Measurements from ENCODE around the gene PLAGL2. TPM values are rescaled to one million over a fixed set of nuclear protein-coding genes. Genes with fewer than 3 reads are reported as not detected.
"Not testable (repeated sequence)": the region's sequence is repeated elsewhere in the genome, so short reads cannot be mapped to it uniquely, and the experiment has no call there.

PLAGL2 gene
- total and polyA plus RNA-seq, 2 donors from 2014 or later, result 3.8 to 9.2 TPM

DNA sequence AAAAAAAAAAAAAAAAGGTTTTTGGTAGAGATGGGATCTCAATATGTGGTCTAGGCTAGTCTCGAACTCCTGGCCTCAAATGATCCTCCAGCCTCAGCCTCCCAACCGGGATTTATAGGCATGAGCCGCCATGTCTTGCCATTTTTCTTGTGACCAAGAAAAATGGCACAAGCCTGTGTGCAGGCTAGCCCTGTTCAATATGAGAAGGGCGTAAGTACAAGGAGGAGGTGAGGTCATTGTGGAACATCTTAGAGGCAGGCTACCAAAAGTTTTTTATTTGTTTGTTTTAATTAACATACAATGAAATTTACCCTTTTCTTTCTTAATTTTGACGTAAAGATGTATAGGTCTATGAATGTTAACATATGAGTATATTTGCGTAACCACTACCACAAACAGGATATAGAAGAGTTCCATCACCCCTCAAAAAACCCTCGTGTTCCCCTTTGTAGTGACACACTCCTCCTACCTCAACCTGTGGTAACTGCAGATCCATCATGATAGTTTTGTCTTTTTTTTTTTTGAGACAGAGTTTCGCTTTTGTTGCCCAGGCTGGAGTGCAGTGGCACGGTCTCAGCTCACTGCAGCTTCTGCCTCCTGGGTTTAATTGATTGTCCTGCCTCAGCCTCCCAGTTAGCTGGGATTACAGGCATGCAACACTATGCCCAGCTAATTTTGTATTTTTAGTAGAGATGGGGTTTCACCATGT lies 41.6 kb upstream of the PLAGL2 start:
- TF ChIP-seq, protein P1, sequence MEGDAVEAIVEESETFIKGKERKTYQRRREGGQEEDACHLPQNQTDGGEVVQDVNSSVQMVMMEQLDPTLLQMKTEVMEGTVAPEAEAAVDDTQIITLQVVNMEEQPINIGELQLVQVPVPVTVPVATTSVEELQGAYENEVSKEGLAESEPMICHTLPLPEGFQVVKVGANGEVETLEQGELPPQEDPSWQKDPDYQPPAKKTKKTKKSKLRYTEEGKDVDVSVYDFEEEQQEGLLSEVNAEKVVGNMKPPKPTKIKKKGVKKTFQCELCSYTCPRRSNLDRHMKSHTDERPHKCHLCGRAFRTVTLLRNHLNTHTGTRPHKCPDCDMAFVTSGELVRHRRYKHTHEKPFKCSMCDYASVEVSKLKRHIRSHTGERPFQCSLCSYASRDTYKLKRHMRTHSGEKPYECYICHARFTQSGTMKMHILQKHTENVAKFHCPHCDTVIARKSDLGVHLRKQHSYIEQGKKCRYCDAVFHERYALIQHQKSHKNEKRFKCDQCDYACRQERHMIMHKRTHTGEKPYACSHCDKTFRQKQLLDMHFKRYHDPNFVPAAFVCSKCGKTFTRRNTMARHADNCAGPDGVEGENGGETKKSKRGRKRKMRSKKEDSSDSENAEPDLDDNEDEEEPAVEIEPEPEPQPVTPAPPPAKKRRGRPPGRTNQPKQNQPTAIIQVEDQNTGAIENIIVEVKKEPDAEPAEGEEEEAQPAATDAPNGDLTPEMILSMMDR (IDR thresholded peaks at IDR 0.05; ENCODE audit: borderline replicate concordance, extremely low read depth, insufficient read depth), result no peak
- Histone ChIP-seq H3K9me3 (ENCODE audit: control insufficient read depth in 2 of 3, insufficient read depth in 1 of 3, low read length in 3 of 3) (no peaks in the 10 kb centered on the region), H3K27ac (ENCODE audit: low read depth in 2 of 2, low read length in 2 of 2) (no peak overlapping the region), H3K4me3 (ENCODE audit: low read length in 3 of 3) (no peak overlapping the region), H3K27me3 (ENCODE audit: control insufficient read depth, insufficient read depth, low read length) (no peaks in the 10 kb centered on the region), H3K9ac (ENCODE audit: low read length in 3 of 3) (no peak overlapping the region), H3K36me3 (ENCODE audit: control insufficient read depth in 2 of 3, insufficient read depth in 3 of 3, low read length in 3 of 3) (no peaks in the 10 kb centered on the region), H3K4me1 (ENCODE audit: control insufficient read depth in 2 of 3, insufficient read depth in 2 of 3, low read depth in 1 of 3, low read length in 3 of 3) (no peaks in the 10 kb centered on the region)
- no peak for FAIRE-seq
- no peak for DNase-seq
- intact Hi-C loops (cut with DNase I), result no loop called here

DNA sequence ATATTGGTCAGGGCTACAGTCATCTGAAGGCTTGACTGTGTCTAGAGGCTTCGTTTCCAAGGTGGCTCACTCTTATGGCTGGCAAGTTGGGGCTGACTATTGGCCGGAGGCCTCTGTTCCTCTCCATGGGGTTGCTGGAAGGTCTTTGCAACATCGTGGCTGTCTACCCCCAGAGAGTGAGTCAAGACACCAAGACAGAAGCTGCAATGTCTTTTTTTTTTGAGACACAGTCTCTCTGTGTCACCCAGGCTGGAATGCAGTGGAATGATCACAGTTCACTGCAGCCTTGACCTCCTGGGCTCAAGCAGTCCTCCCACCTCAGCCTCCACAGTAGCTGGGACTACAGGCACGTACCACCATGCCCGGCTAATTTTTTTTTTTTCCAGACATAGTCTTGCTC lies 40.5 kb upstream of the PLAGL2 start:
- intact Hi-C loops (cut with DNase I), result no loop called here
- FAIRE-seq, result no peak
- TF ChIP-seq, protein P1 (IDR thresholded peaks at IDR 0.05; ENCODE audit: borderline replicate concordance, extremely low read depth, insufficient read depth), result no peak

DNA sequence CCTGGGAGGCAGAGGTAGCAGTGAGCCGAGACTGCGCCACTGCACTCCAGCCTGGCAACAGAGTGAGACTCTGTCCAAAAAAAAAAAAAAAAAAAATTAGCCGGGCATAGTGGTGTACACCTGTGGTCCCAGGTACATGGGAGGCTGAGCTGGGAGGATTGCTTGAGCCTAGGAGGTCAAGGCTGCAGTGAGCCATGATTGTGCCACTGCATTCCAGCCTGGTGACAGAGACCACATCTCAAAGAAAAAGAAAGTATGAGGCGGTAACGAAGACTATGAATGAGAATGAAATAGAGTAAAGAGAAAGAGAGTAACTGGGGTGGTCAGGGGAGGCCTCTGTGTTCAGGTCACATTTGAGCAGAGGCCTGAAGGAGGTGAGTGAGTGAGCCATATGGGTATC lies 38.7 kb upstream of the PLAGL2 start:
- H3K9me3 ChIP-seq (ENCODE audit: control insufficient read depth in 2 of 3, insufficient read depth in 1 of 3, low read length in 3 of 3); H3K4me1 ChIP-seq (ENCODE audit: control insufficient read depth in 2 of 3, insufficient read depth in 2 of 3, low read depth in 1 of 3, low read length in 3 of 3); intact Hi-C loops (cut with DNase I); H3K27ac ChIP-seq (ENCODE audit: low read depth in 2 of 2, low read length in 2 of 2); H3K4me3 ChIP-seq (ENCODE audit: low read length in 3 of 3); DNase-seq; H3K9ac ChIP-seq (ENCODE audit: low read length in 3 of 3); H3K36me3 ChIP-seq (ENCODE audit: control insufficient read depth in 2 of 3, insufficient read depth in 3 of 3, low read length in 3 of 3); H3K27me3 ChIP-seq (ENCODE audit: control insufficient read depth, insufficient read depth, low read length); FAIRE-seq: not testable (repeated sequence)

More for the DNA sequence above, 40.5 kb upstream of the PLAGL2 start:
- H3K4me3 ChIP-seq (ENCODE audit: low read length in 3 of 3), result no peak overlapping the region
- no peak overlapping the region for H3K27ac ChIP-seq (ENCODE audit: low read depth in 2 of 2, low read length in 2 of 2)
- DNase-seq, result peak in 1 of 5 donors; percentile 6
- H3K9ac ChIP-seq (ENCODE audit: low read length in 3 of 3), result no peak overlapping the region
- H3K27me3 ChIP-seq (ENCODE audit: control insufficient read depth, insufficient read depth, low read length), result no peaks in the 10 kb centered on the region
- no peaks in the 10 kb centered on the region for H3K9me3 ChIP-seq (ENCODE audit: control insufficient read depth in 2 of 3, insufficient read depth in 1 of 3, low read length in 3 of 3)
- H3K4me1 ChIP-seq (ENCODE audit: control insufficient read depth in 2 of 3, insufficient read depth in 2 of 3, low read depth in 1 of 3, low read length in 3 of 3), result no peaks in the 10 kb centered on the region
- H3K36me3 ChIP-seq (ENCODE audit: control insufficient read depth in 2 of 3, insufficient read depth in 3 of 3, low read length in 3 of 3), result no peaks in the 10 kb centered on the region

DNA sequence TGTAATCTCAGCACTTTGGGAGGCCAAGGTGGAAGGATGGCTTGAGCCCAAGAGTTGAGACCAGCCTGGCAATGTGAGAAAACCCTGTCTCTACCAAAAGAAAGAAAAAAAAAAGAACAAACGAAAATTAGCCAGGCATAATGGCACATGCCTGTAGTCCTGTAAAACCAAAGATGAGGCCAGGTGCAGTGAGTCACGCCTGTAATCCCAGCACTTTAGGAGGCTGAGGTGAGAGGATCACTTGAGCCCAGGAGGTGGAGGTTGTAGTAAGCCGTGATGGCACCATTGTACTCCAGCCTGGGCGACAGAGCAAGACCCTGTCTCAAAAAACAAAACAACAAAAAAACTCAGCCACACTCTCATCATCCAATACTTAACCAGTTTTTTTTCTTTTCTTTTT lies 37.4 kb upstream of the PLAGL2 start:
- intact Hi-C loops (cut with DNase I), result no loop called here
- Histone ChIP-seq H3K36me3 (ENCODE audit: control insufficient read depth in 2 of 3, insufficient read depth in 3 of 3, low read length in 3 of 3) (no peaks in the 10 kb centered on the region), H3K9me3 (ENCODE audit: control insufficient read depth in 2 of 3, insufficient read depth in 1 of 3, low read length in 3 of 3) (no peaks in the 10 kb centered on the region), H3K4me3 (ENCODE audit: low read length in 3 of 3) (no peak overlapping the region), H3K27ac (ENCODE audit: low read depth in 2 of 2, low read length in 2 of 2) (no peak overlapping the region), H3K27me3 (ENCODE audit: control insufficient read depth, insufficient read depth, low read length) (no peaks in the 10 kb centered on the region), H3K4me1 (ENCODE audit: control insufficient read depth in 2 of 3, insufficient read depth in 2 of 3, low read depth in 1 of 3, low read length in 3 of 3) (peaks cover 0 to 5% (median 3%) of the 10 kb centered on the region in 3 donors), H3K9ac (ENCODE audit: low read length in 3 of 3) (no peak overlapping the region)
- FAIRE-seq, result no peak
- no peak for DNase-seq
- TF ChIP-seq, protein P1 (IDR thresholded peaks at IDR 0.05; ENCODE audit: borderline replicate concordance, extremely low read depth, insufficient read depth), result no peak
